Measurements from ENCODE around the gene ACIN1.

ACIN1 gene

DNA sequence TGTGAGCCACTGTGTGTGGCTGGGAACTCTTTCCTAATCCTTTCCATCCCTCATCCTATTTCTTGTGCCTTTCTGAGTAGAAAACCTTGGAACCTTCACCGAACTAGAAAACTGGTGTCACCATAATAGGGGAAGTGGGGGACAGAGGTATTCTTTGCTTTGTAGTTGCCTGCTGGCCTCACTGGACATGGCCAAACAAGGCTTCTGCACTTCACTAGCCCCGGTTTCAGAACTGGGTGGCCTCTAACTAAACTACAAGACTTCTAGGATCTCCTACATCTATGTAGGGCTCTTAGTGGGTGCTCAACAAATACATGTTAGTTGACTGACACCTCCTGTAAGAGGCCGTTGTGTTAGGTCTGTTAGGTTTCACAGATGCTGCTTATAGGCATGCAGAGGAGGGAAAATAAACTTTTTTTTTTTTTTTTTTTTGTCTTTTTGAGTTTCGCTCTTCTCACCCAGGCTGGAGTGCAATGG, 10.4 kb upstream of the ACIN1 start:
- H3K9me3 Mint-ChIP-seq = no peaks in the 10 kb centered on the region
- no peak overlapping the region for H3K4me3 Mint-ChIP-seq
- intact Hi-C loops (cut with micrococcal nuclease) = no loop called here
- no peaks in the 10 kb centered on the region for H3K36me3 Mint-ChIP-seq (ENCODE audit: low read depth)
- no peaks in the 10 kb centered on the region for H3K27me3 Mint-ChIP-seq
- peak overlapping the region; percentile 65 for H3K27ac Mint-ChIP-seq
- peaks cover 62% of the 10 kb centered on the region for H3K4me1 Mint-ChIP-seq (ENCODE audit: low read depth)

DNA sequence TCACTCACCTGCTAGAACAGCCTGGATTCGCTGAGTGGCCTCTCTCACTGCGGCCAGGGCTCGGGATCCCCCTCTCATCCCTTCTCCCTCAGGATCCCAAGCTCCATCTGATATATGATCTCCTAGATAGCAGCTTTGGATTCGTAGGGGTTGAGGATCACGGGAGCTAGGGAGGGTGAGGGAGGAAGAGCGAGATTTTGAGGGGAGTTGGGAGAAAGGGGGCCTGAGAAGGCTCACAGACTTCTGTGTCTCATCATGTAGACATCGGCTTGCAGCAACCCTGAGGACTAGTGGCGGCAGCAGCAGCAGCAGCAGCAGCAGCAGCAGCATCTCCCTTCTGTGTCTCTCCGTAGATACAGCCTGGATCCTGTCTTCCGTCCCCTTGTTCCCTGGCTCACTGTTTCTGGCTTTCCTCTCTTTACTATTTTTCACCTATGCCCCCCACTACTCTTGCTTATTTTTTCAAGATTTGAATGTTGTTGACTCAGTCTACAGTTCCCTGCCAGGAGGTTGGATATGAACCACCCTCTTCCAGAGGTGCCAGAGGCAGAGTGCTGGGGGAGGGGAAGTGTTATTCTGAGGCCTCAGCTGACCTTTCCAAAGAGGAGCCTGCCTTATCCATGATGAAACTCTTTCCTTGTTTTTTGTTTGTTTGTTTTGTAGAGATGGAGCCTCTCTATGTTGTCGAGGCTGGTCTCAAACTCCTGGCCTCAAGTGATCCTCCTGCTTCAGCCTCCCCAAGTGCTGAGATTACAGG, 9.8 kb upstream of the ACIN1 start, which contains the start of gene CIROP:
Gene CIROP, minus strand, starts transcription at position 399 of the 757 bp plus-strand sequence. Its CDS starts 69 bp downstream, at position 330.
- no peaks in the 10 kb centered on the region for H3K36me3 Mint-ChIP-seq (ENCODE audit: low read depth)
- peak within 1 kb of the TSS; percentile 27 for H3K4me3 Mint-ChIP-seq
- intact Hi-C loops (cut with micrococcal nuclease) = no loop called here
- H3K27ac Mint-ChIP-seq = peak within 1 kb of the TSS; percentile 65
- no peaks in the 10 kb centered on the region for H3K27me3 Mint-ChIP-seq
- H3K9me3 Mint-ChIP-seq = no peaks in the 10 kb centered on the region
- peaks cover 68% of the 10 kb centered on the region for H3K4me1 Mint-ChIP-seq (ENCODE audit: low read depth)

DNA sequence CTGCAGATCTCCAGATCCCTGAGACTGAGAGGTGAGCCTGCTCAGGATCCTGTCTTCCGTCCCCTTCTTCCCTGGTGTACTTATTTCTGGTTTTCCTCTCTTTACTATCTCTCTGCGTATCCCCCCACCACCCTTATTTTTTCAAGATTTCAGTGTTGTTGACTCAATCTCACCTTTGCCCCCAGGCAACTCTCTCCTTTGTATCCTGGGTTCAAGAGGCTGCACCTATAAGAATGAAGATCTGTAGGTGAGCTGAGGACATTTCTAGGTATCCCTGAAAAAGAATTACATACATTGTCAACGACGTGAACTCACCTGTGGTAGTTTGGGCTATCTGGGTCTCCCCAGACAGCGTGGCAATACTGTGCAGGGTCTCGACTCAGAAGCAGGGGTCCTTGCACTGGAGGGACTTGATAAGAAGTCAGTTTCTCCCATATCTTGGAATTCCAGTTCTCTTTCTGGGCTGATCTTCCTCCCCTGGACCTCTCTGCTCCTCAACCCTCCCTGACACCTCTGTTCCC, 9.2 kb upstream of the ACIN1 start:
- no peaks in the 10 kb centered on the region for H3K9me3 Mint-ChIP-seq
- no peak overlapping the region for H3K4me3 Mint-ChIP-seq
- peaks cover 74% of the 10 kb centered on the region for H3K4me1 Mint-ChIP-seq (ENCODE audit: low read depth)
- intact Hi-C loops (cut with micrococcal nuclease) = no loop called here
- peak overlapping the region; percentile 65 for H3K27ac Mint-ChIP-seq
- H3K27me3 Mint-ChIP-seq = no peaks in the 10 kb centered on the region
- H3K36me3 Mint-ChIP-seq (ENCODE audit: low read depth) = no peaks in the 10 kb centered on the region

DNA sequence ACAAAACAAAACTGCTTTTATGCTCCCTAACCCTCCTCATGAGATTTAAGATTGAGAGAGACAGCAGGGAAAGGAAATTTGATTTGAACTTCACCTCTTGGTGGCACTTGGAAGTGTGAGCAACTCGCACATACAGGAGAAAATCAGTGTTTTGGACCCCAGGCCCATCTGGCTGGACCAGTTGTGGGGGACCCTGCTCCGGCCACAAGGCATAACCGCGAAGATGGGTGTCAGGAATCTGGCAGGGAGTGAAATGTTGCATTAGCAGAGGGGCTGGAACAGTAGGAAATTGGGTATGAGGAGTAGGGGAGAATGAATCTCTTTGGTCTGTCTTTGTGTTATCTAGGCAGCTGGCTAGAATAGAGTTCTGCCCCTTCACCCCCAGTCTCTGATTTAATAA, 8.6 kb upstream of the ACIN1 start:
- H3K27ac Mint-ChIP-seq = peak overlapping the region; percentile 65
- H3K4me1 Mint-ChIP-seq (ENCODE audit: low read depth) = peaks cover 75% of the 10 kb centered on the region
- no peaks in the 10 kb centered on the region for H3K36me3 Mint-ChIP-seq (ENCODE audit: low read depth)
- no peak overlapping the region for H3K4me3 Mint-ChIP-seq
- H3K9me3 Mint-ChIP-seq = no peaks in the 10 kb centered on the region
- intact Hi-C loops (cut with micrococcal nuclease) = no loop called here
- no peaks in the 10 kb centered on the region for H3K27me3 Mint-ChIP-seq

DNA sequence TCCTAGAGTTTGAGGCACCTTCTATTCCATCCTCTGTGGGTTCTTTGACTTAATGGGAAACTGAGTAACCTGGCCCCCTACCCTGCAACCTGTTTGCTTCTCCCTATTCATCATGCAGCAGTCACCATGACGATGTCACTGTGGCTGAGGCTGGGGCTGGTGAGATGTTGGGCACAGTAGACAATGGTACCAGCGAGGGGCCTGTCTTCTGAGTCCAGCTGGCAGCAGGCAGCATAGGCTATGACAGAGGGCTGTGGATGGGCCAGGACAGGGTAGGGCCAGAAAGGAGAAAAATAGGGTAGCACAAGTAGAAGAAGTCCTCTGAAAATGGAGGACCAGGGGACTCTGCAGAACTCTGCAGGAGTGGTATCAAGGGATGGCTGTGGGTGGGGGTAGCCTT, 7.9 kb upstream of the ACIN1 start:
- Mint-ChIP-seq H3K27me3 (no peaks in the 10 kb centered on the region), H3K4me1 (ENCODE audit: low read depth) (peaks cover 78% of the 10 kb centered on the region), H3K4me3 (no peak overlapping the region), H3K36me3 (ENCODE audit: low read depth) (no peaks in the 10 kb centered on the region), H3K27ac (peak overlapping the region; percentile 66), H3K9me3 (no peaks in the 10 kb centered on the region)
- intact Hi-C loops (cut with micrococcal nuclease) = no loop called here

DNA sequence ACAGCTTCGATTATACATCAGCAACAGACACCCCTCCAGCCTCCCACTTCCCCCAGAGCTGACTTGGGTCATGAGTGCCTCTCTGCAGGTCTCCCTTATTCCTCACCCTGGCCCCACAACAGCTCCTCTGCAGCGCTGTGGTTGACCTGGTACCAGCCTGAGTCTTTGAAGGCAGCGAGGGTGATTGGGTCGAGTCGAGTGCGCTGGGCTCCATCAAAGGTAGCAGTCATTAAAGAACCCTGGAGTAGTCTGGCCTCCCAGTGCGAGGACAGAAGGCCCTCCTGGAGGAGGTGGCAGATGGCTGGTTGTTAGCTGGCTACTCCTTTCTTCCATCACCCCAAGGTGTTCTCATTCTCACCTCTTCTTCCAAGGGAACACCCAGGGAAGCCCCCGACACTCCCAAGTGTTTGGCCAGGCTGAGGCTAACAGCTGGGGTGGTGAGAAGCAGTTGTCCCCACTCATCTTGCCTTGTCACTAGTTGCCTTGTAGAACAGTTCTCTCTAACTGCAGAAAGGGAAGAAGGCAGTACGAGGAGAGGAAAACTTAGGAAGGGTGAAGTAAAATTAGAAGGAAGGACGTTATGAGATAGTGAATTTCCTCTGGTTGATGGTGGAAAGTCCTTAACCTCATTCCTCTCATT, 7.2 kb upstream of the ACIN1 start:
- intact Hi-C loops (cut with micrococcal nuclease) = no loop called here
- Mint-ChIP-seq H3K4me1 (ENCODE audit: low read depth) (peaks cover 83% of the 10 kb centered on the region), H3K36me3 (ENCODE audit: low read depth) (no peaks in the 10 kb centered on the region), H3K9me3 (no peaks in the 10 kb centered on the region), H3K27me3 (no peaks in the 10 kb centered on the region), H3K27ac (peak overlapping the region; percentile 66), H3K4me3 (no peak overlapping the region)

DNA sequence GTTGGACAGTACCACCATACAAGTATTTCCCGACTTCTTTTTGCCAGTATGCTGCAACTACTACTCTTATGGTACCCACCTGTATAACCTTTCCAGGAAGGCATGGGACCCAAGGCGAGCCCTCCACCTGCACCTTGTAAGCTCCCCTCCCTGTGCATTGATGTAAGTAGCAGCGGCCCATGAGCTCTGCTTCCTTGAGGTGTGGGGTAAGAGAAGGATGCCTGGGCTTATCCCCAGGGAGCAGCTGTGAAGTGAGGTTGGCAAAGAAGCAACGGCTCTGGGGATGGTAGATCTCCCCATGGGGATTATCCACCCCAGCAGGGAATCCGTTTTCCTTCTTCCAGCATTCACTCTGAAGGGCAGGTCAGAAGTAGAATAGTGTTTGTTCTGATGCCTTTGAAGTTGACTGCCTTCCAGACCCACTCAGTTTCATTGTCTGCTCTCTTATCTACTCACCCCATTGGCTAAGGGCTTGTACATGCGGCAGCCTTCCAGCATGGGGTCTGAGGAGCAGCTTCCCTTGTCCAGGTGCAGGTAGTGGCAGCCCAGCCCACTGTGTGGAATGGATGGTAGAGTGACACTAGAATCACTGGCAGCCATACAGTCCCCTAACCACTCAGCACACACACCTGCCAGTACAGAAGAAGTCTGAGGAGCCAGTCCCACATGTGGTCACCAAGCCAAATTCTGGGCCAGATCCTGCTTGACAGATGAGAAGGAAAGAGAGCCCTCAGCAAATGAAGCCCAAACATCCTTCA, 6.5 kb upstream of the ACIN1 start:
- Mint-ChIP-seq H3K27me3 (no peaks in the 10 kb centered on the region), H3K4me1 (ENCODE audit: low read depth) (peaks cover 83% of the 10 kb centered on the region), H3K4me3 (no peak overlapping the region), H3K36me3 (ENCODE audit: low read depth) (no peaks in the 10 kb centered on the region), H3K27ac (peak overlapping the region; percentile 66), H3K9me3 (no peaks in the 10 kb centered on the region)
- intact Hi-C loops (cut with micrococcal nuclease) = no loop called here

DNA sequence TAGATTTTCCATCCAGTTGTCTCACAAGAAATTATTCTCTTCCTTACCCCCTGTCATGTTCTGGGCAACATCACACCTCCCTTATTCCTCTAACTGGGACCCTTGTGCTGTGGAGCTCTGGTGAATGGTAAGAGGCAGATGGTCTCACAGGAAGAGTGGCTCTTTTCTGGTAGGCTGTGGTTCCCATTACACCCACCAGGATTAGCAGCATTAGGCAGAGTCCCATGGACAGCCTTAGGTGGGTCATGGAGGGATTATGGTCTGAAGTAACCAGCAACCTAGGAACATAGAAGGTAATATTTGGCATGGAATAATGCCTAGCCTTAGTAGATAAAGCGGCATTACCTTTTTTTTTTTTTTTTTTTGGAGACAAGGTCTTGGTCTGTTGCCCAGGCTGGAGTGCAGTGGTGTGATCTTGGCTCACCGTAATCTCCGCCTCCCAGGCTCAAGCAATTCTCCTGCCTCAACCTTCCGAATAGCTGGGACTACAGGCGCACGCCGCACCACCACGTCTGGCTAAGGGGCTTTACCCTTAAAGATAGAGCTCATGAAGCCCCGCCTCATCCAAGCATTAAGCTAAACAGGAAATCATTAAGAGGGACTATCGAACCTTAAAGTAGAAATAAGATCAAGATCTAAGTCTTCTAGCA, 4.4 kb upstream of the ACIN1 start:
- Mint-ChIP-seq H3K4me1 (ENCODE audit: low read depth) (peaks cover 65% of the 10 kb centered on the region), H3K36me3 (ENCODE audit: low read depth) (no peaks in the 10 kb centered on the region), H3K27me3 (no peaks in the 10 kb centered on the region), H3K9me3 (no peaks in the 10 kb centered on the region), H3K4me3 (no peak overlapping the region), H3K27ac (no peak overlapping the region)
- intact Hi-C loops (cut with micrococcal nuclease) = no loop called here

DNA sequence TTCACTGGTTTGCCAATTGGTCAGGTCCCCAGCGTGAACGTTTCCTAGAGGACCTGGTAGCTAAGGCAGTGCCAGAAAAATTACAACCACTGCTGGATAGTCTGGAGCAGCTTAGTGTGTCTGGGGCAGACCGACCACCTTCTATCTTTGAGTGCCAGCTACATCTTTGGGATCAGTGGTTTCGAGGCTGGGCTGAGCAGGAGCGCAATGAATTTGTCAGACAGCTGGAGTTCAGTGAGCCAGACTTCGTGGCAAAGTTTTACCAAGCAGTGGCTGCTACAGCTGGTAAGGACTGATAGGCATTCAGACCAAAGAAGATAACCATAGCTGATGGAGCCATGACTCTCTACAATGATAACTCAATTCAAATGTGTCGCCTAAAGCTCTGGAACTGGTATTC, 2.9 kb upstream of the ACIN1 start:
- Mint-ChIP-seq H3K4me1 (ENCODE audit: low read depth) (peaks cover 63% of the 10 kb centered on the region), H3K27me3 (no peaks in the 10 kb centered on the region), H3K36me3 (ENCODE audit: low read depth) (peaks cover 6% of the 10 kb centered on the region), H3K4me3 (no peak overlapping the region), H3K9me3 (no peaks in the 10 kb centered on the region), H3K27ac (no peak overlapping the region)
- intact Hi-C loops (cut with micrococcal nuclease) = no loop called here

DNA sequence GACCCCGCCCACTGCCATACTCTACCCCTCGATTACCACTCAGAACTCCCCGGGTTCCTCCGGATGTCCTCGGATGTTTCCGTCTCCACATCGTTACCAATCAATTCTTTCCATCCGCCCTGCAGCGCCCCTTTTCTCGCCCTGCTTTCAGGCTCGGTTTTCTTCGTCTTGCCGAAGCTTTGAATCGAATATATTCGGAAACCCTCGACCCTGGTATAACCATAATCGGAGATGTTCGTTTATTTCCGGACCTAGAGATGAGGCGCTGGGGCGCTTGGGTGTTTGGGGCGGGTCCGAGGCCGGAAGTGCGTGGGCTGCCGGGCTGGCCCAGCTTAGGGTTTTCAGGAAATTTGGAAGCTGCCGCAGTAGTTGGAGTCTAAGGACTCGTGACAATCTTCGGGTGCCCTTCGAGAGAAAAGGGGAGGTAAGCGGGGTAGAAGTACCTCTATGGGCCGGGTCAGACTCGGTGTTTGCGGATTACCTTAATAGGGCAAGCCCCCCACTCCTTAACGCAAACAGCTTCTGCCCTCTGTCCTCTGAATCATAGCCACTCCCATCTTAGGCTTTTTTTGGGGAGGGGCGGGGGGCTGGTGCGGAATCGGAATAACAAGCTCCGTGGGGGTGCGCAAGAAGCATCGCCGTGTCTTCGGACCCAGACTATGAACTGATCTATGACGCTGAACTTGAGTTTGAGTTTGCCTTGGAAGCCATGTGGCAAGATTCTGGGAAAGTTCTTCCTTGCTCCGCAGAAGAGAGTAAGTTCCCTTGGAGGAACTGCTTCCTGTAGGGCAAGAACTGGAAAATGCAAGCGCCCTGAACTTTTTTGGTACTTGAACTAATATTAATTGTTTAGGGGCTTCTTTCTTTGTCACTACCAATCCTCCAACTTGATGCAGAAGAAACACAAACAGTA, 516 bp upstream of the ACIN1 start, which contains the start of gene C14orf119:
Gene C14orf119, plus strand, starts transcription at position 310 of the 913 bp plus-strand sequence. CDS start 2,154 bp downstream, outside the sequence.
- H3K36me3 Mint-ChIP-seq (ENCODE audit: low read depth) = peaks cover 29% of the 10 kb centered on the region
- no peaks in the 10 kb centered on the region for H3K27me3 Mint-ChIP-seq
- H3K4me1 Mint-ChIP-seq (ENCODE audit: low read depth) = peaks cover 53% of the 10 kb centered on the region
- no peak within 1 kb of the TSS for H3K27ac Mint-ChIP-seq
- no peak within 1 kb of the TSS for H3K4me3 Mint-ChIP-seq
- H3K9me3 Mint-ChIP-seq = no peaks in the 10 kb centered on the region
- intact Hi-C loops (cut with micrococcal nuclease) = no loop called here

DNA sequence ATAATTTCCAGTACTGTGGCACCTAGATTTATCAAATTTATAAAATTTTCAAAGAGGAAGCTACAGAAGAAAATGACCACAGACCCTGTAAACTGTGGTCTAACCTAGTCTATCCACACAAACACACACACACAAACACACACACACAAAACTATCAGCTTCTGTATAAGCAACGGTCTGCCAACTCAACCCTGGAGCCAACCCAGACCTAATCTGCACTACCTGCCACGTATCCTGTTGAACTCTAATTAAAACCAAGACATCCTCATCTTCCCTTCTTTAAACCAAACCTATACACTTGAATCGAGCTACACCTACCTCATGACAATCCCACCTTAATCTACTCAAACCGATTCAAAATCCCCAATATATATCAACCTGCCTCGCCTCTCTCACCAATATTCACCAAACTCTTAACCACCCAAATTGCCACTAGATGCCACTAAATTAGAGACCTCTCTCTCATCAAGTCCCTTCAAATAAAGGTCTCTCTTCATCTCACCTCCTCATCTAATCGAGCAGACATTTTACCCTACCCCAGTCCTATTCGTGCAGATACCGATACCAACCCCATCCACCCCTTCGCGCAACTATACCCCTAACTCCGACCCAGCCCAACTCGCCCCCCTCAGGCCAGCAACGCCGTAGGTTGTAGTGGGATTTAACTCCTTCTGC, 808 bp downstream of the ACIN1 start:
- H3K27ac Mint-ChIP-seq = no peak overlapping the region
- H3K4me3 Mint-ChIP-seq = no peak overlapping the region
- H3K36me3 Mint-ChIP-seq (ENCODE audit: low read depth) = peaks cover 42% of the 10 kb centered on the region
- intact Hi-C loops (cut with micrococcal nuclease) = loop anchor here (1.0 kb wide), 1 partner anchor 9 kb away; no protein-coding TSS in a partner anchor
- no peaks in the 10 kb centered on the region for H3K27me3 Mint-ChIP-seq
- no peaks in the 10 kb centered on the region for H3K9me3 Mint-ChIP-seq
- peaks cover 52% of the 10 kb centered on the region for H3K4me1 Mint-ChIP-seq (ENCODE audit: low read depth)

DNA sequence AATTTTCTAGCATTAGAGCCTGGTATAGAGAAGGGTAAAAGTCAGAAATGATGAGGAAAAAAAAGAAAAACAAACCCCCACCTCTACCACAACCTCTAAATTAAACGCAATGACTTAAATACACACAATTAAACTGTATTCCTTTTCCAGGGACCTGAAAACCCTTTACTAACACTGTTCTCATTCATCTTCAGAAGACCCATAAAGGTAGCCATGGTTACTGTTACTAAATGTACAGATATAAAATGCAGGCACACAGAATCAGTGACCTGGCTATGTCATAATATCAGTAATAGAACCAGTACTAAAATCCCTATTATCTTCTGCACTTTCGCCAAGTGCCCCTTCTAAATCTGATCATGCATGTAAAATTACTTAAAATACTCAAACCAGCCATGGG, 1.4 kb downstream of the ACIN1 start:
- intact Hi-C loops (cut with micrococcal nuclease) = no loop called here
- Mint-ChIP-seq H3K9me3 (no peaks in the 10 kb centered on the region), H3K27ac (no peak overlapping the region)

More for the DNA sequence above, 1.4 kb downstream of the ACIN1 start:
- Mint-ChIP-seq H3K36me3 (ENCODE audit: low read depth) (peaks cover 48% of the 10 kb centered on the region), H3K27me3 (no peaks in the 10 kb centered on the region), H3K4me1 (ENCODE audit: low read depth) (peaks cover 52% of the 10 kb centered on the region), H3K4me3 (no peak overlapping the region)

All from dendritic cell treated with granulocyte-macrophage colony-stimulating factor and Interleukin-4, amounts not matched to agents 40 ng/mL and 50 ng/mL, for 4 days (primary cell).